Astrocyte (in vitro differentiated cells and primary cell): Measurements from ENCODE around the gene DOCK11.

Experiments used
- CTCF ChIP-seq: IDR thresholded peaks from 2 replicates; pipeline ENCODE4 v1.5.1; 2011; ENCODE audit warnings: low read depth, mild to moderate bottlenecking, inconsistent platforms, low read length, moderate library complexity; ENCODE audit not compliant: insufficient read depth
- EZH2 ChIP-seq: IDR thresholded peaks from 2 replicates; pipeline ENCODE4 v1.6.1; 2012; ENCODE audit warnings: mild to moderate bottlenecking, low read length, inconsistent platforms; ENCODE audit not compliant: insufficient read depth

DNA sequence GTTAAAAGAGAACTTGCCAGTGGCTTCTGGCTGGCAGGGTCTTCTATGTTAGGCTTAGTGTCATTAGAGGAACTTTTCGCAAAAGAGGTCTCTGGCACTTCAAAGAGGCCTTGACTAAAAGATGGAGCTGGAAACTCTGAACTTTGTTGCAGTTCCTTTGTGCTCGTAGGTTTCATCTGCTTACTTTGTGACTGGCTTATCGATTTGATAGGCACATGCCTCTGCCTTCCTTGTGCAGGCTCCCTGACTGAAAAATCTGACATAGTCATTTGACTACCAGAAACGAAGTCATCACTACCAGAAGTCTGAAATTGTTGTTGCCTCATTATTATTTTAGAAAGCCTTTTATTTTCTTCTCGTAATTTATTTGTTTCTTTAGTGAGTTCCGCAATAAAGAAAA, 137.9 kb downstream of the DOCK11 start:
- TF ChIP-seq CTCF (no peak), EZH2 (no peak)
